SW 1271 (cell line): ENCODE results near the gene PON1.

Source experiments
- DNase-seq, 2 experiments: peaks; one replicate each; lab custom pipeline; 2025; lab: John Stamatoyannopoulos, UW

The PON1 gene

GRCh38 chr7:95324431-95324830 lies at the start of gene PON1:
Gene PON1 (minus strand): TSS chr7:95324532. CDS start chr7:95324475, 57 bp downstream.
- DNase-seq, result no peak

- no peak for DNase-seq
Observed at GRCh38 chr7:95373323-95373722, 49.0 kb upstream of the PON1 start.

GRCh38 chr7:95368235-95368634 lies 43.9 kb upstream of the PON1 start:
- DNase-seq, result no peak

- no peak for DNase-seq
Observed at GRCh38 chr7:95367606-95368005, 43.3 kb upstream of the PON1 start.

GRCh38 chr7:95365151-95365550 lies 40.8 kb upstream of the PON1 start:
- DNase-seq, result no peak

GRCh38 chr7:95357623-95358022 lies 33.3 kb upstream of the PON1 start:
- DNase-seq, result no peak

GRCh38 chr7:95342642-95343307 lies 18.4 kb upstream of the PON1 start:
- no peak for DNase-seq

- DNase-seq, result no peak
Observed at GRCh38 chr7:95342029-95342428, 17.7 kb upstream of the PON1 start.

GRCh38 chr7:95340491-95340890 lies 16.2 kb upstream of the PON1 start:
- DNase-seq, result no peak

GRCh38 chr7:95338832-95339231 lies 14.5 kb upstream of the PON1 start:
- DNase-seq, result no peak

GRCh38 chr7:95335093-95335492 lies 10.8 kb upstream of the PON1 start:
- no peak for DNase-seq

- no peak for DNase-seq
Observed at GRCh38 chr7:95334447-95334846, 10.1 kb upstream of the PON1 start.

GRCh38 chr7:95330961-95331337 lies 6.6 kb upstream of the PON1 start:
- no peak for DNase-seq

GRCh38 chr7:95330204-95330960 lies 6.0 kb upstream of the PON1 start:
- DNase-seq, result no peak

GRCh38 chr7:95327356-95327755 lies 3.0 kb upstream of the PON1 start:
- no peak for DNase-seq

GRCh38 chr7:95323410-95324129 lies 762 bp downstream of the PON1 start:
- DNase-seq, result no peak

GRCh38 chr7:95322854-95323253 lies 1.5 kb downstream of the PON1 start:
- DNase-seq, result no peak

- DNase-seq, result no peak
Observed at GRCh38 chr7:95322396-95322795, 1.9 kb downstream of the PON1 start.

GRCh38 chr7:95321720-95322119 lies 2.6 kb downstream of the PON1 start:
- no peak for DNase-seq

GRCh38 chr7:95320651-95321050 lies 3.7 kb downstream of the PON1 start:
- no peak for DNase-seq

- DNase-seq, result no peak
Observed at GRCh38 chr7:95319570-95319969, 4.8 kb downstream of the PON1 start.

GRCh38 chr7:95318501-95319100 lies 5.7 kb downstream of the PON1 start:
- DNase-seq, result no peak

GRCh38 chr7:95317966-95318365 lies 6.4 kb downstream of the PON1 start:
- no peak for DNase-seq
